A549 treated with Hydrocortisone at 1 μM for 4 hours (cell line): ENCODE results near the gene OGA. TPM values are rescaled to one million over a fixed set of nuclear protein-coding genes. Genes with fewer than 3 reads are reported as not detected.

Source experiments
- total RNA-seq: library from RNA; stranded (reverse); fragments of 200-300 nt; extraction: Qiagen RNA extraction; gene quantifications from 5 replicates; pipeline ENCODE4 v1.2.3, GENCODE V29; 2022

The OGA gene
- 56.7 to 90.1 TPM (median 65.9 TPM) in 5 replicates for total RNA-seq

DNA sequence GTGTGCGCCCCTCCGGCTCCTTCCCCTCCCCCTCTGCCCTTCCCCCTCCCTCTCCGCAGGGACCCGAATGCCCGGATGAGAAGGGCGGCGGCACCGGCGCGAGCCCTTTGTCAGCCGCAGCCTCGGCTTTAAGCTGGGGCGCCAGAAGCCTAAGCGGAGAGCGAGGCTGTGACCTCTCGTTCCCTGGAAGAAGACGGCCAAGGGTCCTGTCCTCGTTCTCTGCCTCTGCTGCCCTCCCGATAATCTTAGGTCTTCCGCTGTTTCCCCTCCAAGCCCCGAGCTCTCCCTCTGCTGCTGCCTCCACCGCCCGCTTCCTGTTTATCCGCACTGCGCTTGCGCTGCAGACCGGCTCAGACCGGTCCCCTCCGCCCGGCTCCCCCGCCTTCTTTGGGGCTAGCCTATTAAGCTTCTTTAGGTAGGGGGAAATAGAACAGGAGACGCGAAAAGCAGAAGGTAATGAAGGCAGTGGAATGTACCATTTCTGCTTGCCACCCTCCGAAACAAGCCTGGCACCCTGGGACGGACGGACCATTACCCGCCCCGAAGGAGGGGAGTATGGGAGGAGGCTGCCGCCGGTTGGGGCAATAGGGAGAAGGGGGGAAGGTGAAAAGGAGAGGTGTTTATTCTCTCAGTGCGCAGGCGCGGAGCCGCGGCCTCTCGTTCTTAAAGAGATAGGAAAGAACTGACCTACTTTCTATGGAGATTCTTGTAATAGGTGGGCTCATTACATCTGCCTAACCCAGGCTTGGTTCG lies at the start of gene OGA:
TSS of gene OGA (minus strand) at position 326 of the 753 bp plus-strand sequence. CDS start 422 bp downstream, outside the sequence.

DNA sequence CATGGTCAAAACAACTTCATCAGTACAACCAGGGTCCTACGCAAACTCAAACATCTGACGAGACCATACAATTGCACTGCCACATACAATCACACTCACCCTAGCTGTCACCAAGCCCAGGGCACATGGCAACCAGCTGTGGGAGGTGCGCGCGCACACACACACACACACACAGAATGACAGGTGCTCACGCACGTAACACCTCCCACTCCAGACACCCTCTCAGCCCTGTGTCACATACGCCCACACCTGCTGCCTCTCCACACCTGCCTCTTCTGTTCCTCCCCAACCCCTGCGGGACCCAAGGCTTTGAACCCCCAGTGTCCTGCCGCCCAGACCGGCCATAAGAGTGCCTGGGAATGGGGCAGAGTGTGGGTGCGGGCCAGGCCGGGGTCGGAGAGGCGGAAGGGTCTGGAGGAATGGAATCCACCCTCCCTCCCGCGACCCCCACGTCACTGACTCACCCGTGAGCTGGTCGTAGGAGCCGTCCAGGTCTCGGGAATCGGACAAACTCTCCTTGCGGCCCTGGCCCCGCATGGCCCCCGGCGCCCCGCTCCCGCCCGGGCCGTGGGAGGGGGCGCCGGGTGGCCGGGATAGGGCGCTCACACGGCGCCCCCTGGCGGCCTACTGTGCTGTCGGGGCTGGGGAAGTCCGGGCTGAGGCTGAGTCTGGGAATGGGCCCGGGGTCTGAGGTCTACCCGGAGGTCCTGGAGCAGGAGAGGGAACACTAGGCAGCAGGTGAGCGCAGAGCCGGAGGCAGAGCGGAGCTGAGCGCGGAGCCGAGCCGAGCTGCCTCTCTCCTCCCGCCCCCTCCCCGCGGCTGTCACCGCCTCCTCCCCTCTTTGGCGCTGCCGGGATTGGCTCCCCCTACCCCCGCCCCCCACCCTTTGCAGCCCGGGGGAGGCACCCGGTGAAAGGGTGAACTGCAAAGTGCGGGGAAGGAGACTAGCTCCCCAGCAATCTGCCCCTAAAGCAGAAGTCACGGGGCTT lies 25.1 kb upstream of the OGA start, which contains the start of gene KCNIP2:
TSS of gene KCNIP2 (minus strand) at position 769 of the 990 bp plus-strand sequence. CDS start at position 537, 232 bp downstream.

DNA sequence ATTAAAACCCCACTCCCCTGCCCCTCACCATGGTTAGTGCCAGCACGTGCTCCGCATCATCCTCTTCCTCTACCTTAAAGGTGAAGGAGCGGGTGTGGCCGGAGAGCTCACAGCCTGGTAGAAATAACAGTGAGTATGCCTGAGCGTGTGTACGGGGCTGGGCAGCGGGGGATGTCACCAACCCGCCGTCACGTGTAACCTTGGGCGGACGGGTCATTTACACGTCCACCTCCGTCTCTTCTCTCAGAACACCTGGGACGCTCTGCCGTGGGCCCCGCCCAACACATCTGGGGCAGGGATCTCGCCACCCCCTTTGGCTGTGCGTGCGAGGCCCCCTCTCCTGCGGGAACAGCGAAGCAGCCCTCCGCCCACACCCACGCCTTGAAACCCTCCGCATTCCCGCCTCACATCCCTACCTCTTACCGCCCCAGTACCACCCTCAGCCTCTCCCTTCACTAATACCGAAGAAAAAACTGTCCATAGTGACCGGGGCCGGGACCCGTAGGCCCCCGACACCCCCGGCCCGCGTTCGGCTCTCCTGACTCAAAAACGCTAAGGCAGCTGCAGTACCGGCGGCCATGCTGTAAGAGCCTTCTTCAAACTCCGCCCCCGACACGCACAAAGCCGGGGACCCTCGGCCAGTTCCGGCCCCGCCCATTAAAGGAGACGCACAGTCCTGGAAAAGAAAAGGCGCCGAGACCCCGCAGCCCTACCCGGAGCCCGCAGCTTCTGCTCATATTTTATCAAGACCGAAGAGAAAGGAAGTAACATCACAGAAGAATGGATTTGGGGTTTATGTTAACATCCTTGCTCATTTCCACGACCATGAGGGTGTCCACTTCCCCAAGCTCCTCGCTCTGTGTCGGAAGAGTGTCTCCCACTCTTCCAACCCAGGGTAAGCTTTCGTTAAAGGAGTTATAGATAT lies 35.2 kb downstream of the OGA start, which contains the start of gene NPM3:
TSS of gene NPM3 (minus strand) at position 636 of the 925 bp plus-strand sequence. CDS start at position 580, 56 bp downstream.

DNA sequence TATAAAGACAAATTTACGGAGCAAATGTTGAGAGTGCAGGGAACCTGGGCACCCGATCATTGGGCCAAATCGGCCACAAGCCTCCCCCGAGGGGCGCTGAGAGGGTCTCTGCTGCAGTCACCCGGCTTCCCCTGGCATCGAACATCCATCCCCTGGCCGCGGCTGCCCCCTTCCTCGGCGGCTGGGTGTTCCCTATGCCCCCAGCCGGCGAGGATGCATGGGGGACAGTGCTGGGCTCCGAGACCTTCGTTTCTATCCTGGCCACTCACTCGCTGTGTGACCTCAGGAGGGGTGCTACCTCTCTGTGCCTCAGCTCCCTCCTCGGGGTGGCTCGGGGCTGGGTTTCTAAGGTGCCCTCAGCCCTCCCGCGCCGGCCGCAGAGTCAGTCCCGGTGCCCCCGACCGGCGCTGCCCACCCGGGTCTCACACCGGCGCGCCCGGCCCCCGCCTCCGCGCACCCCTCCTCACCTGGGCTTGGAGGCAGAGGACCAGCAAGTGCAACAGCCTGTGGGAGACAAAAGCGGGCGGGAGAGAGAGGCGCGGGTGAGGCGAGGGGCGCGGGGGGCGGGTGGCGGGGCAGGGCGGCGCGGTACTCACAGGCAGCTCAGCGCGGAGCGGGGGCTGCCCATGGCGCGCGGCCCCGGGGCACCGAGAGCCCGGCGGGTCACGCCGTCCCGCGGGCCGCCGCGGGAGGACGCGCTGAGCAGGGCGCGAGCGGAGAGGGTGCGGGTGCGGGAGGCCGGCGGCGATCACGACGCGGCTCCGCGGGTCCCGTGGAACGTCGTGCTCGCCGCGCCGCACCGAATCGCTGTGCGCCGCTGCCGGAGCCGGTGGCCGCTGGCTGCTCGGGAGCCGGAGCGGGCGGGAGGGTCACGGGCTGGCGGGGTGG lies 42.7 kb downstream of the OGA start, which contains the start of gene FGF8:
TSS of gene FGF8 (minus strand) at position 842 of the 888 bp plus-strand sequence. CDS start at position 628, 214 bp downstream.

Other genes with a start within 250 kb of the OGA start
- 13.9 to 17.5 TPM (median 15.9 TPM) in 5 replicates for gene POLL, start 230.2 kb downstream of the OGA start, total RNA-seq
- gene DPCD, start 230.1 kb downstream of the OGA start, total RNA-seq: 32.8 to 36.5 TPM (median 33.5 TPM) in 5 replicates
- gene FBXW4, start 123.3 kb downstream of the OGA start, total RNA-seq: 21.2 to 29.9 TPM (median 21.7 TPM) in 5 replicates
- not detected in 5 replicates for gene FGF8, start 42.3 kb downstream of the OGA start, total RNA-seq
- gene NPM3, start 35.0 kb downstream of the OGA start, total RNA-seq: 104 to 130 TPM (median 119 TPM) in 5 replicates
- gene KCNIP2, start 25.4 kb upstream of the OGA start, total RNA-seq: 0.49 to 0.98 TPM (median 0.75 TPM) in 5 replicates
- gene ARMH3, start 237.7 kb upstream of the OGA start, total RNA-seq: 11.3 to 12.3 TPM (median 11.4 TPM) in 5 replicates
- gene HPS6, start 246.9 kb upstream of the OGA start, total RNA-seq: 30.0 to 38.3 TPM (median 34.3 TPM) in 5 replicates